ENCODE results near the gene HDGF. TPM values are rescaled to one million over a fixed set of nuclear protein-coding genes. Genes with fewer than 3 reads are reported as not detected.

The HDGF gene
- total and polyA plus RNA-seq, 2 of the 8 experiments (the other 6 are each of a cell fraction or from before 2014, with no cell fraction given), result 145 to 391 TPM

GRCh38 chr1:156788136-156788535, 36.7 kb upstream of the HDGF start:
- no peak overlapping the region for H3K4me2 ChIP-seq (ENCODE audit: insufficient read depth in 1 of 2, low read depth in 2 of 2, low read length in 2 of 2)
- no peak overlapping the region for H4K8ac ChIP-seq (ENCODE audit: extremely low read depth, insufficient read depth, low read length)
- no peaks in the 10 kb centered on the region for H3K9me3 ChIP-seq (ENCODE audit: insufficient read depth in 2 of 2, low read depth in 1 of 2, low read length in 1 of 2)
- peaks cover 3 to 16% of the 10 kb centered on the region in 2 experiments for H4K20me1 ChIP-seq (replicated peaks in 1 of 2; ENCODE audit: control insufficient read depth in 1 of 2, insufficient read depth in 2 of 2, low read length in 2 of 2)
- H2BK120ac ChIP-seq (replicated peaks; ENCODE audit: low read depth, low read length), result no peak overlapping the region
- H3K56ac ChIP-seq (replicated peaks; ENCODE audit: insufficient read length, low read depth, low read length), result no peak overlapping the region
- TF ChIP-seq JUN (IDR thresholded peaks at IDR 0.05; ENCODE audit: low read depth, low read length) (no peak), KDM5A (IDR thresholded peaks at IDR 0.05; ENCODE audit: low read length) (no peak), EGR1 (IDR thresholded peaks at IDR 0.05; ENCODE audit: borderline replicate concordance, low read depth, low read length) (no peak), GTF2F1 (IDR thresholded peaks at IDR 0.05; ENCODE audit: borderline replicate concordance, low read depth, low read length) (no peak), KDM4A (IDR thresholded peaks at IDR 0.05; ENCODE audit: low read depth, low read length, severe bottlenecking) (no peak)
- H3K27ac ChIP-seq (ENCODE audit: low read depth, low read length), result no peak overlapping the region
- no peak overlapping the region for H3K23ac ChIP-seq (ENCODE audit: insufficient read length)
- ChIA-PET POLR2A (ENCODE audit: partially characterized antibody) (no interaction called here), CTCF (ENCODE audit: partially characterized antibody) (interaction anchor here (0.6 to 31.8 kb wide), 8 partner anchors 9 to 160 kb away, joined by 3 to 491 read pairs (median 4); no protein-coding TSS in a partner anchor)
- H3K79me2 ChIP-seq (ENCODE audit: control insufficient read depth in 1 of 2, insufficient read depth in 2 of 2, low read length in 2 of 2), result peaks cover 0 to under 1% of the 10 kb centered on the region in 2 experiments; a peak in 1 of 4 replicates
- FAIRE-seq, result no peak
- no peak overlapping the region for H4K5ac ChIP-seq (ENCODE audit: insufficient read length, low read depth, low read length)
- H3K4me3 ChIP-seq (ENCODE audit: extremely low read depth in 1 of 4, insufficient read depth in 2 of 4, low read depth in 3 of 4, low read length in 4 of 4), result no peak overlapping the region
- H2AK5ac ChIP-seq (ENCODE audit: low read depth, low read length), result no peak overlapping the region
- H3K14ac ChIP-seq (ENCODE audit: insufficient read length), result no peak overlapping the region
- no peak overlapping the region for H3K9ac ChIP-seq (replicated peaks in 1 of 4; ENCODE audit: extremely low read depth in 1 of 4, low read depth in 3 of 4, low read length in 3 of 4)
- peaks cover 20 to 67% (median 49%) of the 10 kb centered on the region in 4 experiments for H3K36me3 ChIP-seq (ENCODE audit: control insufficient read depth in 2 of 4, insufficient read depth in 4 of 4, low read length in 3 of 4)
- no peaks in the 10 kb centered on the region for H3K27me3 ChIP-seq (replicated peaks in 1 of 4; ENCODE audit: control insufficient read depth in 3 of 4, extremely low read depth in 1 of 4, insufficient read depth in 3 of 4, low read length in 3 of 4)
- no peaks in the 10 kb centered on the region for H3K4me1 ChIP-seq (replicated peaks in 1 of 4; ENCODE audit: control insufficient read depth in 3 of 4, insufficient read depth in 4 of 4, low read length in 3 of 4)
- no peak overlapping the region for H2BK12ac ChIP-seq (ENCODE audit: low read depth, low read length)
- no peak overlapping the region for H2BK15ac ChIP-seq (ENCODE audit: low read length)
- H3K18ac ChIP-seq (ENCODE audit: extremely low read depth, low read length), result no peak overlapping the region
- H3K79me1 ChIP-seq (ENCODE audit: low read depth, low read length), result peaks cover 3% of the 10 kb centered on the region
- 0 out of 2 replicates have a peak, but pooled peaks cover 2% of the 10 kb centered on the region for H3K23me2 ChIP-seq (ENCODE audit: low read depth, low read length)
- 94% methylated on average over 2 of the region's 2 CpGs; no CpG with 5 or more reads in 1 of the 2 experiments for WGBS, 2 experiments (ENCODE audit: extremely low coverage in 1 of 2, insufficient coverage in 1 of 2, insufficient read length in 1 of 2, insufficient replicate concordance in 2 of 2, low coverage in 1 of 2, low lambda C conversion rate in 2 of 2, missing lambda C conversion rate in 1 of 2)
- no peak for DNase-seq (ENCODE audit: low read depth in 1 of 2, low spot score in 2 of 2)
- no peak overlapping the region for H2AFZ ChIP-seq (ENCODE audit: low read length)
- H3K4ac ChIP-seq (replicated peaks; ENCODE audit: insufficient read length, low read depth, low read length), result no peak overlapping the region
- no peak overlapping the region for H4K91ac ChIP-seq (replicated peaks; ENCODE audit: insufficient read length, low read length)
- no peak overlapping the region for H2BK20ac ChIP-seq (ENCODE audit: low read length)
- H2BK5ac ChIP-seq (ENCODE audit: low read depth, low read length), result no peak overlapping the region

All from H1 (cell line).